GM18526 (cell line): ENCODE measurements around the gene CSRNP3.

Experiments used
- POLR2A ChIP-seq: IDR thresholded peaks from 3 replicates; pipeline ENCODE4 v1.6.1; 2011; ENCODE audit not compliant: insufficient read length; ENCODE audit errors: extremely low read depth

CSRNP3 gene

DNA sequence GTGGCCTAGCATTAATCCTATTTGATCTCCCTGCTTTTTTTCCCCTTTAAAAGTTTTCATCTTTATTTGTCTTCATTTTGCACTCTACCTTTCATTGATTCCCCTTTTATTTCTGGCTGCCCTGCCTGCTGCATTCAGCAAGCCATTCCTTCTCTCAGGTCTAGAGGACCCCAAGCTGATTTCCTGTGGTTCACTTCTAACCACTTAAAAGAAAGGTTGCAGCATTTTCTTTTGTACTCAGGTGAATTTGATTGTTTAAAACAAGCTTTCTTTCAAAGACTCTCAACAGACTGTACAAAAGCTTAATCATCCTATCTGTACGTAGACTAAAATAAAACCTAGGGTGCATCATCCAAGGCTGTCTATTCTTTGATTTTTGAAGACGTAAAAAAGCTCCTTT is 160.3 kb downstream of the CSRNP3 start:
- no peak for TF ChIP-seq POLR2A

DNA sequence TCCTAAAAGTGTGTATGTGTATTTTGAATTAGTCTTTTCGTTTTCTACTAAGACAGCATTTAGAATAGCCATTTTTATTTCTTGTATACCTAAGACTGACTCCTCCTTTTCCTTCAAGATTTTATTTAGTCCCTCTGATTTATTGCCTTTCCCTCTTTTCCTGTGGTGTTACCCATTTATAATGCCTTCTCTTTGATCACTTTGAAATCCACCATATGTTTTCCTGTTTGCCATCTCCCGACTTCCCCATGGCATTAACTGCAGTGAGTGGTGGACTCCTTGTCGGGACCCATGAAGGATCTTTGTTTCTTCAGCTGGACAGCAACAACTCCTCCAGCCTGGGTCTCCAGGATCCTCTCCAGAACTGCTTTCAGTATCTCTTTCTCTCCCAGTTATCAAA is 160.7 kb downstream of the CSRNP3 start:
- no peak for TF ChIP-seq POLR2A

DNA sequence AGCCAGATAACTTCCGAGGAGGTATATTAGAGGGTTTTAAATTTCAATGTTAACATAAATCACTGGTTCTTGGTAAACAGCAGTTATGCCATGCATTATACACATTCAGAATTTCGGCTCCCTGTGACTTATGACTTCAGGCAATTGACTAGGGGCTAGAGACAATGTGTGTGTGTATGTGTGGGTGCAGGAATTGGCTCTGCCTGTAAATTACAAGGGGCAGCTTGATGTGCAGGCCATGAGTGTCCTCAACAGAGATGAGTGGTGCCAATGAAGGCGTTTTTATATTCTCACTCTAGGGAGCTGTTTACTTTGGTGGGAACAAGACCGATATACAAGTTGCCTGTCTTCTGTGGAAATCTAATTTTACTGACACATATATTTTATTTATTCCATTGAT is 161.6 kb downstream of the CSRNP3 start:
- TF ChIP-seq POLR2A: no peak

DNA sequence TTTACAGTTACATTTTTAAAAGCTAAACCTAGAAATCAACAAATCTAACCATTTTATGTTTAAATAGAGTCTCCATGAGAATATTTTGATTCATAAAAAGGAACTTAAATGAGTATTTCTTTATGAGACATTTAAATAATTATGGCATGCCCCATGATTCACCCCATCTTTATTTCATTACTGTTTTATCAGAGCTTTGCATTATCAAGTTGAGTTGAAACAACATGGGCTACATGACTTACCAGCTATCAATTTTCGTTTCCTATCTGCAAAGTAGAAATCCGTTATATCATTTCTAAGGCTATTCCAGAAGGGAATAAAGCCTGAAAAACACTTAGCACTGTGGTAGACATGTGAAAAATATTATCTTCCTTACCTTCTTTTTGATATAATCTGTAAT is 163.1 kb downstream of the CSRNP3 start:
- no peak for TF ChIP-seq POLR2A

DNA sequence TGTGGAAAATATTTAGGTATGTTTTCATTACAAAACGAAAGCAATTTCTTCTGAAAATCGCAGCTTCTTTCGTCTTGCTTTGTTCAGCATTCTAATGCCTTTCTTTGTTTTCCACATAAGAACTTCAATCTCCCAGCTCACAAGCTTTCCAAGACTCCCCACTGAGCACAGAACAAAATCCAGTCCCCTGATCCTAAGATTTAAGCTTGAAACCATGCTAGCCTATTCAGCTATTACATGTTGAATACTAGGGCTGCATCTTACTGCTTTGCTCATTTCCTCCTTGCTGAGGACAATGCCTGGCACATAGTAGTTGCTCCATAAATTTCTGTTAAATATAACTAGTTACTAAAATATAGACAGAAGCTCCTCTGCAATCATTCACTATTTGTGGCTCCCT is 163.9 kb downstream of the CSRNP3 start:
- no peak for TF ChIP-seq POLR2A

DNA sequence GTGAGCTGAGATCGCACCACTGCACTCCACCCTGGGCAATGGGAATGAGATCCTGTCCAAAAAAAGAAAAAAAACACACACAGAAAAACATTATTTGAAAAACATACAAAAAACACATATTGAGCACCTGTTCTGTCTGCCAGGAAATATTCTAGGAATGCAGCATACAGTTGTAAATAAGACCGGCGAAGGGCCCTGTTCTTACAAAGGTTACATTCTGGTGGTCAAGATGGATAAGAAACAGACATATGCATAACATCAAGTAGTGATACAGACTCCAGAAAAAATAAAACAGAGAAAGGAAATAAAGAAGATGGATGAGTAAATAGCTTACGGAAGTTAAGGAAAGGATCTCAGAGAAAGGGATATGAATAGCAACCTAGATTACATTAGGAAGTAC is 164.8 kb downstream of the CSRNP3 start:
- no peak for TF ChIP-seq POLR2A

DNA sequence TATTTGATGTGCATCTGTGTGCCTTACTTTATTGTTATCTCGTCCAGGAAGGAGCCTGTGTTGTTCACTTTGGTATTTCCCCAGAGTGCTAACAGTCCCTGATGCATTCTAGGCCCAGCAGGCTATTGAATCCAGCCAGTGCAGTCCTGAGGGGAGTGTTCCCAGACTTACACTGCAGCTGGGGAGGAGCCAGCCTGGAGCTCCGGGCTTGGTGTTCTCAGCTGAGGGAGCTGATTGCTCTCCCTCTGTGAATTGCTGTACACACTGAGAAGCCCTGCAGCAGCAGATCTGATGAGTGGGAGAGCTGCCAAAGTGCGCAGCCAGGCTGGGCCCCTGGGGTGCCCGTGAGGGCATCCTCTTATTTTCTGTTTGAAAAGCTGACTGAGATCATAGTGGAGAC is 165.4 kb downstream of the CSRNP3 start:
- TF ChIP-seq POLR2A: no peak

DNA sequence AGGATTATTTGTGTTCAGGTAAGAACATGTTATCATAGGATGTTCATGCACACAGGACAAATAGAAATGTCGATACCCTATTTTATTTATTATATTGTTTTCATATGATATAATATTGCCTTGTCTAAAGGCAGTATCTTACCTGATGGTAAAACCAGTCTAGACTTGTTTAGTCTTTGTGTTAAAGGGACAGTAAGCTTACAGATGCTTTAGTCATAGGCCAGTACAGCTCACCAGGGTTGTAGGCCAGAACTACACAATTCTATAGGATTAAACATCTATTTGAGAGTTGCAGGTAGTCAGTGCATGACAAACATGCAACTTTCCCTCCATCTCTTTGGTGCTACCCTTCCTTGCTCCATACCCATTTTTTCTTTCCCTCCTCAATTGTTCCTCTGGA is 166.0 kb downstream of the CSRNP3 start:
- no peak for TF ChIP-seq POLR2A

DNA sequence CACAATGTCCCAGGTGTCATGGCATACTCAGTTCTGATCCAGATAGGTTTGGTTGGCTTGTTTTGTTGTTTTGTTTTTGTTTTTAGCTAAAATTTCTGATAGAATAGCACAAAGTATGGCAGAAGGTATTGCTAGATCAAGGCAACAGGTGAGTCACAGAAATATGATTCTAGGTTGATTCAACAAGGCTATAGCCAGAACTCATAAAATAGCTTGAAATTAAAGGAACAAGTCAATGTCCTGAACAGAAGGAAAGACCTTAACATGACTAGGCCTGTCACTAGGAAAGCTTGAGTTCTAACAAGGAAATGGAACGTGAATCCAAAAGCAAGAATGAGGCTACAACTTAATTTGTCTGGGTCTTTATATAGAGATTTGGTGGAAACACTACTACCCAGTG is 167.5 kb downstream of the CSRNP3 start:
- no peak for TF ChIP-seq POLR2A

DNA sequence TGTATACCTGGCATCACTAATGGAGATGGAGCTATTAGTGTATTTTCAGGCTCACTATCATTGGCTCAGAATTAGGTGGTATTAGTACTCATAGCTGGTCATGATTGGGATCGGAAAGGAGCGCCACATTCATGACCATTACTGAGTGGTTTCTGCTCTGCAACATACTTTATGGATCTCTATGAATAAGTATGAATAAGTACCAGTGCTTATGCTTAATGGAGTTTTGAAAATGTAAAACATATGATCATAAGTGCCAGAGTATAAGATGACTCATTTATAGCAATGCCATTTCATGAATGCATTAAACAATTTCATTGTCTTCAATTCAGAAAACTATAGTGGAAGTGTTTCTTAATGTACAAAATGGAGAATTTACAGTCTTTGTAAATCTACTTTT is 167.9 kb downstream of the CSRNP3 start:
- no peak for TF ChIP-seq POLR2A

DNA sequence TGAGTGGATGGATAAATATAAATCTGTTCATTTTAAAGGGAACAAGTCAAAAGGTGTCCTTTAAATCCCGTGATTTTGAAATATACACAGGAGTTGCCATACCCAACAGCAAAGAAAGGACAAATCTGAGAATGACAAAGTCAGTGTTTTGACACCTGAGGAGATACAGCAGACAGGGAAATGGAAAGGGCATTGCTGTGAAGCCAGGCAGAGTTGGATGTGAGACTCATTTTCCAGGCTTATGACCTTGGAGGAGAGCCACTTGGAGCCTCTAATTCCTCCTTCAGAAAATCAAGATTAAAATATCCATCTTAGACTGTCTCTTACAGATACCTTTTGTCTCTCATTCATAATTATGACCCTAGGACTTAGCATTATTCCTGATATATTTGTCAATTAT is 170.0 kb downstream of the CSRNP3 start:
- TF ChIP-seq POLR2A: no peak

DNA sequence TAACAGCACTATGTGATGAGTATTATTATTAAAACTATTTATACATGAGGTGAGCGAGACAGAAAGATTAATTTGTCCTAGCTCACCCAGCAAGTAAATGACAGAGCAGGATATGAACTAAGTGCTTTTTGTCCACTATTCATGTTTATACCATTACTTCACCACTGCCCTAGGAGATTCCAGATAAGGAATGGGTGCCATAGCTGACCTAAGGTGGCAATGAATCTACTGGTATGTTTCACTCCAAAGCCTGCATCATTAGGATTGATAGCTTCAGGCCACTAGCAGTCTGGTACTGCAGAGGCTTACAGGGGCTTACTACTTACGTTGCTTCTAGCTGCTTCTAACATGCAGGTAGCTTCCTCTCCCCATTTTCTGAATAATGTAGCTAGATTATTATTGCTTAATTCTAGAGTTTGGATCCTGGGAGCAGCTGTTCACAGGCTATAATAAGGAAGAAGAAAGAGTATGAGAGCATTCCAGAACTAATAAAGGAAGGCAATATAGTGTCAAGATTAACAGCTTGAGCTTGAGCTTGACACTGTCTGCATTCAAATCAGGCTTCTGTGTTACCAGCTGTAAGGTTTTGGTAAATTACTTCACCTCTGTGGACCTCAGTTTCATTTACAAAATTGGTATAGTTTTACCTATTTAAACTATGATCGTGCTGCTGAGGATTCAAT is 170.9 kb downstream of the CSRNP3 start:
- TF ChIP-seq POLR2A: no peak

DNA sequence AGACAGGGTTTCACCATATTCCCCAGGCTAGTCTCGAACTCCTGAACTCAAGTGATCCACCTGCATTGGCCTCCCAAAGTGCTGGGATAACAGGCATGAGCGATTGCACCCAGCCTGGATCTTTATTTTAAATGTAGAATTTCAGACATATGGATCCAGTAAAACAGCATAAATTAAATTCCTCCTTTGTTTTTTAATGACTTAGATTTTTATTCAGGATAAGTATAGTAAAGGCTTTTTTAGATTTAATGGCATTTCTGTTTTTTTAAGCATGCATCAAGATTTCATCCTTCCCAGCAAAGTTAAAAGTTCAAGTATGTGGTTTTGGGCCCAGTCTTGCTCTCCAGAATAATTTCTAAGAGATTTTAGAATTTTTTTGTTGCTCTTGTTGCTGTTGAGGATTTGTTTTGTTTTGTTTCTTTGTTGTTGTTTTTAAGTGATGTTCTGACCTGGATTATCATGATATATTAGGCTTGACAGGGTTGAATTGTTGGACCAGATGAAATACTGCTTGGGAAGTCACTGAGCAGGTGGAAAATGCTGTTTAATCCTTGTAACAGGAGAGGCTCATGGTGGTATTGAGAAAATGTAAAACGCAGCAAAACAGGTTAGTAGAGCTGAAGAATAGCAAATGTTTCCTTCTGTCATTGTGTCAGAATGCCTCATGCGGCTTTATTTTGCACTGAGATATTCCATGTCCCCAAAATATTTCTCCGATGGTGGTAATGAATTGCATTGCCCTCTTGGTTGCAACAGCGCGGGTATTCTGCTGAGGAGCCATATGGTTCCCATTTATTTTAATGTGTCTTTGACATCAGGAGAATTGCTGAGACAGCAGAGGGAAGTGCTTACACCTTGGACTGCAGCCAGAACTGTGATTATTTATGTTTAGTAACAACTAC is 176.7 kb downstream of the CSRNP3 start:
- TF ChIP-seq POLR2A: no peak

DNA sequence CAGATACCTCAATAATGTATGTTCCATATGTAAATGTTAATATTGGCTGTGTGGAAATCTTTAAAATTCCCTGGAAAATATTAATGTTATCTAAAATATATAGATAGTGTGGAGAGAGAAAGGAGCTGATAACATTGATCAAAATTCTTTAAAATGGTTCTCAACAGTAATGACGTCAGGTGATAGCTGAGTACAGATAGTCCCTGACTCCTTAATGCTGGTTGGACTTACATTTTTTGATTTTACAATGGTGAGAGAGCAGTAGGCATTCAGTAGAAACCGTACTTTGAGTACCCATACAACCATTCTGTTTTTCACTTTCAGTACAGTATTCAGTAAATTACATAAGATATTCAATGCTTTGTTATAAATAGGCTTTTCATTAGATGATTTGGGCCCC is 177.9 kb downstream of the CSRNP3 start:
- no peak for TF ChIP-seq POLR2A

DNA sequence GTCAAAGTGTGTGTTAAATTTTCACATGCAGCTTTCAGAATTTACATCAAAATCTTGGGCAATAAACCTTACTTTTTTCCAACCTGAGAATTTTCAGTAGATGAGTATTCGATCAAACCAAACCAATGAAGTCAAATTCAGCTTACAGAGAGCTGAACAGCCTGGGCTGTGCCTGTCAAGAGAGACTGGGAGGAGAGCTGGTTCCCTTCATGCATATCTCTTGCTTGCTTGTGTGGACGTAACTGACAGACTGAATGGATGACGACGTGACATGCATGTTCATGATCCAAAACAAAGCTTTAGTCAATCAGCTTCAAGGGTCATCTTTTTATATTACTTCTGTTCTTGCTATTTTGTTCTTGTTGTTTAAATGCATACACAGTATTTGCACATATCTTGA is 179.3 kb downstream of the CSRNP3 start:
- no peak for TF ChIP-seq POLR2A

DNA sequence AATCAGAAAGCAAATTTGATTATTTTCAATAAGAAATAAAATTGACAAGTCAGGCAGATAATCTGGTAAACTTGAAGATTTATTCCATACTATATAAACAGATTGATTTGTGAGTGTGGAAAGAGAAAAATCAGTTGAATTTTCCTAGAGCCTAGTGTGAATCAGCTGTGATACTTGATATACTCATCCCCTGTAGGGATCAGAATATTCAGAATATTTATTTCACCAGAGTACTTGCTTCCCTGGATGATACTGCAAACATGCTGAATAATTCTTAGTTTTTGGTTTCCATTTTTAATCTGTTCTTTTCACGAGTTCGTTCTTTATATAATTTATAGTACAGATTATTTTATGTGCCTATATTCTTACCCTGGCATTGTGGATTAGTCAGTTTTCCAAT is 181.7 kb downstream of the CSRNP3 start:
- no peak for TF ChIP-seq POLR2A

DNA sequence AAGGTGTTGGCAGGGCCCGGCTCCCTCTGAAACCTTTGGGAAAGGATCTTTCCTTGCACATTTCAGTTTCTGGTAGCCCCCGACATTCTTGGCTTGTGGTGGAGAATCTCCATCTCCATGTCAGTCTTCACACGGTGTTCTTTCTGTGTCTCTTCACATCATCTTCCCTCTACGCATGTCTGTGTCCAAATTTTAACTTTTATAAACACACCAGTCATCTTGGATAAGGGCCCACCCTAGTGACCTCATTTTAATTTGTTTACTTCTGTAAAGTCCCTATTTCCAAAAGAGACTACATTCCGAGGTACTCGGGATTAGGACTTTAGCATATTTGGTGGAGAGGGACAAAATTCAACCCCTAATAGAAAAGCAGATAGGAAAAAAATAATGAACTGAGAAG is 186.2 kb downstream of the CSRNP3 start:
- no peak for TF ChIP-seq POLR2A
